ENCODE data around the gene JAK2. TPM values are rescaled to one million over a fixed set of nuclear protein-coding genes. Genes with fewer than 3 reads are reported as not detected.

Gene JAK2
- total RNA-seq, 1 donor from 2014 or later, result 31.9 TPM

GRCh38 chr9:4986296-4986695 lies 1.2 kb downstream of the JAK2 start:
- peak overlapping the region; percentile 96 to 97 for H3K27ac ChIP-seq
- no peaks in the 10 kb centered on the region for H3K27me3 ChIP-seq
- no peak for TF ChIP-seq CTCF (IDR thresholded peaks at IDR 0.05)
- peak overlapping the region; percentile 73 to 83 for H3K4me3 ChIP-seq
- intact Hi-C loops (cut with DNase I), result loop anchor here (5.0 to 10.0 kb wide), 4 partner anchors 149 to 639 kb away; partner anchors contain the start of genes PLGRKT, PLPP6 and RIC1
- H3K9me3 ChIP-seq, result no peaks in the 10 kb centered on the region
- H3K36me3 ChIP-seq, result no peaks in the 10 kb centered on the region
- DNase-seq (ENCODE audit: low spot score in 2 of 2), result no peak
- H3K4me1 ChIP-seq, result peaks cover 4 to 49% of the 10 kb centered on the region in 2 donors

GRCh38 chr9:4986783-4987182 lies 1.7 kb downstream of the JAK2 start:
- peak overlapping the region; percentile 96 to 97 for H3K27ac ChIP-seq
- H3K9me3 ChIP-seq, result no peaks in the 10 kb centered on the region
- no peaks in the 10 kb centered on the region for H3K27me3 ChIP-seq
- H3K36me3 ChIP-seq, result peaks cover under 1 to 4% of the 10 kb centered on the region in 2 donors
- DNase-seq (ENCODE audit: low spot score in 2 of 2), result no peak
- H3K4me1 ChIP-seq, result peaks cover 4 to 49% of the 10 kb centered on the region in 2 donors
- peak overlapping the region; percentile 73 to 83 for H3K4me3 ChIP-seq
- intact Hi-C loops (cut with DNase I), result loop anchor here (5.0 to 10.0 kb wide), 4 partner anchors 149 to 638 kb away; partner anchors contain the start of genes PLGRKT, PLPP6 and RIC1
- TF ChIP-seq CTCF (IDR thresholded peaks at IDR 0.05), result no peak

DNA sequence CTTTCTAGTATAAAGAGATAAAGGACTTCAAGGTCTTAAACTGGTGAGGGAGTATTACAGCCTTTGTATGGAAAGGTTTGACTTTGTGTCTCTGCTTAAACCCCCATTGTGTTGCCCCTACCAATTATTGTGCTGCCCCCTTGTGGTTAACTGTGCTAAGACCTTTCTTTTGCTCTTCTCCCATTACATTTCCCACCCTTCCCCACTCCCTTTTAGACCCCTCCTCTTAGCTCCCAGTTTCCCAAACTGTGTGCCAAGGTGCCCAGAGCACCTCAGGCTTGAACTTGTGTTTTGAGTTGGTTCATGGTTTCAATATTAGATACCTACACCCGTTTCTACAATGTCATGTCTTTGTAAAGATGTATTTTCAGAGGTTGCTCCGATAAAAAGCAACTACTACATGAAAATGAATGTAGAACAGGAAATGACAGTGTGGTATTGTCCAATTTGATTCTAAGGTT lies 2.9 kb downstream of the JAK2 start:
- DNase-seq (ENCODE audit: low spot score in 2 of 2), result peak in 1 of 2 donors; percentile 66
- Histone ChIP-seq H3K27ac (peak overlapping the region; percentile 46 to 51), H3K4me3 (peak overlapping the region; percentile 73 to 83), H3K9me3 (peaks cover 0 to 4% of the 10 kb centered on the region in 2 donors), H3K4me1 (peaks cover 4 to 40% of the 10 kb centered on the region in 2 donors), H3K27me3 (no peaks in the 10 kb centered on the region), H3K36me3 (peaks cover 13 to 16% of the 10 kb centered on the region in 2 donors)
- intact Hi-C loops (cut with DNase I), result loop anchor here (1.0 to 10.0 kb wide), 5 partner anchors 151 to 637 kb away; partner anchors contain the start of genes PLGRKT, PLPP6 and RIC1
- peak; percentile 65 to 81 (median 71) for TF ChIP-seq CTCF (IDR thresholded peaks at IDR 0.05)

GRCh38 chr9:4992872-4993271 lies 7.8 kb downstream of the JAK2 start:
- intact Hi-C loops (cut with DNase I), result no loop called here
- Histone ChIP-seq H3K4me3 (no peak overlapping the region), H3K36me3 (peaks cover 14 to 31% of the 10 kb centered on the region in 2 donors), H3K9me3 (peaks cover 0 to 6% of the 10 kb centered on the region in 2 donors), H3K4me1 (peaks cover 0 to 40% of the 10 kb centered on the region in 2 donors), H3K27ac (peak overlapping the region; percentile 33 to 54), H3K27me3 (no peaks in the 10 kb centered on the region)
- TF ChIP-seq CTCF (IDR thresholded peaks at IDR 0.05), result no peak
- no peak for DNase-seq (ENCODE audit: low spot score in 2 of 2)

GRCh38 chr9:4994166-4994890 lies 9.3 kb downstream of the JAK2 start:
- no peak for TF ChIP-seq CTCF (IDR thresholded peaks at IDR 0.05)
- peak overlapping the region; percentile 8 to 9 for H3K4me3 ChIP-seq
- no peak for DNase-seq (ENCODE audit: low spot score in 2 of 2)
- intact Hi-C loops (cut with DNase I), result no loop called here
- peaks cover 0 to 30% of the 10 kb centered on the region in 2 donors for H3K4me1 ChIP-seq
- H3K27me3 ChIP-seq, result no peaks in the 10 kb centered on the region
- peaks cover 0 to 6% of the 10 kb centered on the region in 2 donors for H3K9me3 ChIP-seq
- H3K36me3 ChIP-seq, result peaks cover 21 to 38% of the 10 kb centered on the region in 2 donors
- H3K27ac ChIP-seq, result peak overlapping the region; percentile 33 to 54
